Esophagus mucosa (tissue), 1 donor: Measurements from ENCODE around the gene DCPS. TPM values are rescaled to one million over a fixed set of nuclear protein-coding genes. Genes with fewer than 3 reads are reported as not detected.
"Not testable (repeated sequence)": the region's sequence is repeated elsewhere in the genome, so short reads cannot be mapped to it uniquely, and the experiment has no call there.

Experiments
- ATAC-seq: fragments of 200-7000 bp; cut with Tn5 transposase; one replicate; pipeline ENCODE4 v1.9.1; 2020
- total RNA-seq: library from RNA; stranded (reverse); gene quantifications from one replicate; pipeline ENCODE4 v1.2.4, GENCODE V29; 2023
- donor health status: DM: yes; HTN: yes; CAD: no.

DCPS gene
- total RNA-seq, 1 donor from 2014 or later: 17.4 TPM

DNA sequence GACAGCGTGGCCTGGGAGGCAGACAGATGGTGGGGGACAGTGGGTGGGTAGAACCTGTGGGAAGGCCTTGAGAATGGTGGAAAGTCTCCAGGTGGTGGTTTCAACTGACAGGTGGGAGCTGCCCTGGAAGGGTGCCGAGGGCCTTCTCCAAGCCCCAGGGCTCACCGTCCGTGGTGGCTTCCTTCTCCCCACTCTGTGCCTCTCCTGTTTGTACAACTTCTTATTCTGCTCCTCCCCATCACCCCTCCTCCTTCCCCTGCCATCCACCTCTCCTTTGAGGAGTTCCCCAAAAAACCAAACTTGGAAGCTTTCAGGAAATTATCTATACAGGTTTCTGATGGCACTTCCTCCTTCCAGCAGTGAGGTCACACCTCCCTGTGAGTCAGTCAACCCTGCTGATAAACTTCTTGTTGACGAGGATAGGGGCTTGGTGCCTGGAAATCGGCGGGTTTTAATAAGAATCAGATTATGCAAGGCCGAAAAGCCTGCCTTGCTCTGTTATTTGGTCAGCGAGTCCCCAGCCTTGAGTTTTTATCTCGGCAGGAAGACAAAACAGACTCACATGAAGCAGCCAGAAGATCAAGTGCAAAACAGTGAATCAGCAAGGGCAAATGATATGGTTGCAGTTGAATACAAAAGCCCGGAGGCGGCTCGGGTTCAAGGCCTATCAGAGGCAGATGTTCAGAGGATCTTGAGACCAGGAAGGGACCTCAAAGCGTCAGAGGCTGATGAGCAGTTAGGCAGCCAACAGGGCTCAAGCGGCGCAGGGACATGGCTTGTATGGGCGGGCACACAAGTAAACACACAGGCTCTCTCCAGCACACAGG lies 42.1 kb downstream of the DCPS start:
- peak; percentile 37 for ATAC-seq

DNA sequence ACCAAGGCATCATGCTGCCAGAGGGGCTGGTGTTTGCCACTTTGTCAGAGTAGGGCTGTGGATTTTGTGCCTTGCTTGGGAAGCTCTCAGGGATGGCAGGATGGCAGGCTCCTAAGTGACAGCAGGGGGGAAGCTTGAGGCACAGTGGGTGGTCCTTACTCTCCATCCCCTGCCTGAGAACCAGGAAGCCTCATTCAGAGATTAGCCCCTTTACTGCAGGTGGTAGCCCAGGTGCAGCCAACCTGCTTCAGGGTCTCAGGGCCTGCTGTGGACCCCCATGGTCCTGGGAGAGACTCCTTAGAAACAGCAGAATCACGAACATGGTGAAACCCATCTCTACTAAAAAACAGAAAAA lies 42.7 kb downstream of the DCPS start:
- no peak for ATAC-seq

DNA sequence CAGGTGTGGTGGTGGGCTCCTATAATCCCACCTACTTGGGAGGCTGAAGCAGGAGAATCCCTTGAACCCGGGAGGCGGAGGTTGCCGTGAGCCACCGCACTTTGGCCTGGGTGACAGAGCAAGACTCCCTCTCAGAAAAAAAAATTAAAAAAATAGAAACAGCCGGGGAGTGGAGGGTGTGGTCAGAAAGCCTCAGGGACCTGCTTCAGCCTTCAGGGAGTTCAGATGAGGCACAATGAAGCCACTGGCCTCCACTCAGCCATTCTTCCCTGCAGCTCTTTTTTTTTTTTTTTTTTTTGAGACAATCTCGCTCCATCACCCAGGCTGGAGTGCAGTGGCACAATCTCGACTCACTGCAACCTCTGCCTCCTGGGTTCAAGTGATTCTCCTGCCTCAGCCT lies 43.1 kb downstream of the DCPS start:
- ATAC-seq: not testable (repeated sequence)

DNA sequence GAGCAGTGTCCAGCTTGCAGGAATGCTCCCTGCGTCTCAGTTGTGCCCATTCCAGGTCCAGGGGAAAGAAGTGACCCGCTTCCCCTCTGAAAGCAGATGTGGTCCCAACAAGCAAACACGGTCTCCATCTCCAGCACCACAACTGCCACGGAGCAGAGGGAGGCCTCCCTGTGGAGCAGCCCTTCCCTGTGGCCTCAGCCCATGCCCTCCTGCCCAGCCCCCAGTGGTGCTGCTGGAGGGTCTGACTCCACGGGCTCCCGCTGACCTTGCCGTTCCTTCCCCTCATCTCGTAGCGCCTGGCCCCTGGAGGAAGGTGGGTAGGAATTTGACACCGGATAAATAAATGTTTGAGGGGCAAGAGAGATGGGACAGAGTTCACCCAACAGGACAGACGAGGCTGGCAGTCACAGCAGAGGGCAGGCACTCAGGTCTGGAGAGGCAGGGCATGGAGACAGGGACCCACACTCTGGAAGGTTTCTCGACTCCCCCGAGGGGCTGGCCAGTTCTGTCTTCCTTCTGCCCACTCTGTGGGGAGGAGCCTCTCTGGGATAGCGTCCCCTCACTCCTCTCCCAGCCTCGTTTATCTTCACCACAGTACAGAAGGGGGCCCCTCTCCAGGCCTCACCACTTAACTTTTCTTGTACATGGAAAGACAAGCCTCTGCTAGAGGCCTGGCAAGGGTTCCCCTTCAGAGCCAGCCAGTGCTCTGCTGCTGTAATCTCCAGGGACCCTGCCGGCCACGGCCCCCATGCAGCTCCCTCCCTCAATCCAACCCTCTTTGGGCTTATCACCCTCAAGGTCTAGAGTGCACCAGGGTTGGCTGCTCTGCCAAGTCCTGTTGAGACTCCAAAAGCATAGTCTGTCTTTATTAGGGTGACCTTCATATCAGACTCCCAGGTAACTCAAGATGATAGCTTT lies 44.1 kb downstream of the DCPS start:
- no peak for ATAC-seq

DNA sequence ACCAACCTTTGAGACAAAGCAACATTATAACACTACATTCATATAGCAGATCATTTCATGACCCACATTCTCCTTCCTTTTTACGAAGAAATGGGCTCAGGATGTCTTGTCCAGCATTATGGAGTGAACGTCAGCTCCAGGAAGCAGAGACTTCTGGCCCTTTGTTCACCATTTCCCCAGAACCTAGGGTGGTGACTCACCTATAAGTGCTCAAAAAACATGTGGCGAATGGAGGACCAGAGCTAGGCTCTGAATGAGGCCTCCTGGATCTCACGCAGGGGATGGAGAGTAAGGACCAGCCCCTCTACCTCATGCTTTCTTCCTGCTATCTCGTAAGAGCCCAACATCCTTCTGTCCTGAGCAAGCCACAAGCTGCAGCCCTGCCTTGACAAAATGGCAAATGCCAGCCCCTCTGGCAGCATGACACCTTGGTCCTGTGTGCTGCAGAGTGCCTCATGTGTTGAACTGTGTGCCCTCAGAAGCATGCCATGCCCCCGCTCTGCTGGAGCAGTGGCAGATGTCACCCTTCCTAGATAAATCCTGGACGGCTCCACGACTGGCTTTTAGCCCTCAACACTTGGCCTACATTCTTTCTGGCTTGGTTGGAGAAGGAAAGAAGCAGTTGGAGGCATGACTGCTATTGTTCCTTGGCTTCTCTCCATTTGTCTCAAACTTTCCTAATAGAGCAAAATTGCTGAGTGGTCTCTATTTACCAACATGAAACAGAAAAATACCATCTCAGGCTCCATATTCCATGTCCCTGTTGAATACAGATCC lies 45.1 kb downstream of the DCPS start:
- peak; percentile 28 for ATAC-seq

DNA sequence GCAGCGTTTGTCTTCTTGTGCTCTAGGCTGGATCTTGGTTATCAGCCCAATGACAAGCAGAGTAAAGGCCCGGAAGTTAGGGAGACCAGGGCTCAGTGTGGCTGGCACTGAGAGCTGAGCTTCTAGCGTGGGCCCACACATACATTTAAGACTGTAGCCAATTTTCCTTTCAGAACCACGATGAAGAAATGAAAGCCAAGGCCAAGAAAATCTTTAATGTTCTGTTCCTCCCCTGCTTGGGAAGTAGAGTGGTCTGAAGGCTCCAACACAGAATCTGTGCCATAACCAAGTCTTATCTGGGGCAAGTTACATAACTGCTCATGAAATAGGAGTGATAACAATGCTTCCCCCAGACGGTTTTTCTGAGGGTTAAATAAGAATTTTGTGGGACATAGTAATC lies 47.0 kb downstream of the DCPS start:
- no peak for ATAC-seq

DNA sequence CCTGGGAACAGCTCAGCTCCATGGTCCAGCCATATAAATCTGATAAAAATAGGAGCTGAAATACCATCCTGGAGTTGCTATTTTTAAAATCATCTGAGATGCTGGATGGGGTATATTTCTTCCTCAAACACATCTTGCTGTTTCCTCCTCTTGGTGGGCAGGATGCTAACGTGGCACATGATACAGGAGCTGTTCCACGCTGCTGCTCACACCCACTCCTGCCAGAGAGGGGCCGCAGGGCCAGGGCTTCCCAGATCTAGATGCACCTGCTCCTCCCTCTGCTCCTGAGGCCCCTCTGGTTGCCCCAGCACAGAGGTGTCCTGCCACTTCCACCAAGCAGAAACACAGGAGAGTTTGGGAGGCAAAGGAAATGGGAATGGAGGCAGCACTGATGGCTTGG lies 48.3 kb downstream of the DCPS start:
- no peak for ATAC-seq

DNA sequence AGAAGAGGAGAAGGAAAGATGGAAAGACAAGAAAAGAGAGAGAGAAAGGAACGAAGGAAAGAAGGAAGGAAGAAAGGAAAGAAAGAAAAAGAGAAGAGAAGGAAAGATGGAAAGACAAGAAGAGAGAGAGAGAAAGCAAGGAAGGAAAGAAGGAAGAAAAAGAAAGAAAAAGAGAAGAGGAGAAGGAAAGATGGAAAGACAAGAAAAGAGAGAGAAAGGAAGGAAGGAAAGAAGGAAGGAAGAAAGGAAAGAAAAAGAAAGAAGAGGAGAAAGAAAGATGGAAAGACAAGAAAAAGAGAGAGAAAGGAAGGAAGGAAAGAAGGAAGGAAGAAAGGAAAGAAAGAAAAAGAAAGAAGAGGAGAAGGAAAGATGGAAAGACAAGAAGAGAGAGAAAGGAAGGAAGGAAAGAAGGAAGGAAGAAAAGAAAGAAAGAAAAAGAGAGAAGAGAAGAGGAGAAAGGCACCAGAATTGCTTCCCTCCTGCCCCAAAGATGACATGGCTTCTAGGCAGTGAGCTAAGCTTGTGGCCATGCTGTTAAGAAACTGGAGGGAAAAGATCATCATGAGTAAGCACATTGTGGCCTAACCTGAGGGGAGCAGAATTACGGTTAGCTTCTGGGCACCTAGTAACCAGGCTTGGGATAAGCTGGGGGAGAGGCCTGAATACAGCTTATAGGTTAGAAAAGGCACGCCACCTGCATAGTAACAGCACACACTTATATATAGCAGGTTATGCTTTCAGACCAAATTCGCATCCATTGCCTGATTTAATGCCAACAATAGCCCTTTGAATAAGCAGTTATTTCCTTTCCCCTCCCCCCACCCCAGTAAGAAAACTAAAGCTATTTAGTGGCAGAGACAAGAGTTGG lies 49.3 kb downstream of the DCPS start:
- ATAC-seq: peak; percentile 34

DNA sequence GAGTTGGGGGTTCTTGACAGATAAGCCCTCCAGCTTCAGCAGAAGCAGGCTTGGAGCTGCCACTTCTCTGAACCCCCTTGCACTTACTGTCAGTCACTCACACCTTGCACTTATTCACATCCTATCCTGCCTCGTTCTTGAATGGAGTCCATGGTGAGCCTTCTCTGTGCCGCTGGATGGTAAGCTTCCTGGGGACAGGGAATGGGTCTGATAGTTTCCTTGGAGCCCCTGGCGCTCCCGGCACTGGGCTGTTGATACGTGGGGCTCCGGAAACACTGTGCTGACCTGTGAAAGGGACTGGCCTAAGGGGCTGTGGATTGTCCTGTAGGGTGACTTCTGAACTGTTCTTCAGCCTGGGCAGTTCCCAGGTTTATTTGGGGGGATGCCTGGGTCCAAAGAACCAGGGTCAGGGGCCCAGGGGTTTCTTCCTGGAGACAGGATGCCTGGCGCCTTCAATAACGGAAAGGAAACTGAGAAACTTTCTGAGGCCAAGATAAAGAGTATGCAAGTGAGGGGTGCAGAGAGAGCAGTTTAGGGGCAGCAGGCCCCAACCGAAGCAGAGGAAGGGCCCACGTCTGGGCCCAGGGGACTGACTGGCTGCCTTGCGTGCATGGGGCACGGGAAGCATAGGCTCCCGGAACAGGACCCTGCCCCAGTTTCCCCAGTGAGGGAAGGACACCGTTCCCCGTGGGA lies 50.9 kb downstream of the DCPS start:
- ATAC-seq: no peak

DNA sequence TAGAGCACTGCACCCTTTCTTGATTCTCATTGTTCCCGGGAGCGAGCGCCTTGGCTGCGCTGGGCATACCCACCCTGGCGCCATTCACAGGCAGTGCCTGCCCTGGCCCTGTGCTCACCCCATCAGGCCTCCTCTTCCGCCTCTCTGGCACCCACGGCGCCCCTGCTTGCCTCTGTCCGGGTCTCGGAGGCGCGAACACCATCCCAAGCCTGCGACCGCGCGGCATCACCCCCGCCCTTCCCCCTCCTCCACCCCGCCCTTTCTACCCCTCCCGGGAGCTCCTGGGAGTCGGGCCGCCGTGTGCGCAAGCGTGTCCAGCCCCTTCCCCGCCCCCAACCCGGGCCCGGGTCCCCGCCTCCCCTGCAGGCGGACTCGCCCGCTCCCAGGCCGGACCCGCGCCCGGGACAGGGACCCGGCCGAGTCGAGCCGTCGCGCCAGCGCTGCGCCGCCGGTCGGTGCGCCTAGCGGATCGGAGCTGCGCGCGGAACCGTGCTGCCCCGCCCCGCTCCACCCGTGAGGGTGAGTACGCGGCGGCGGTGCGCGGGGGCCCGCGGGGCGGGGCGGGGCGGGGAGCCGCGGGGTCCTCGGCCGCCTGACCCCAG lies 51.6 kb downstream of the DCPS start, which contains the start of gene ST3GAL4:
Gene ST3GAL4, plus strand, starts transcription at position 363 of the 602 bp plus-strand sequence. CDS start 50,470 bp downstream, outside the sequence.
- ATAC-seq: peak; percentile 39

DNA sequence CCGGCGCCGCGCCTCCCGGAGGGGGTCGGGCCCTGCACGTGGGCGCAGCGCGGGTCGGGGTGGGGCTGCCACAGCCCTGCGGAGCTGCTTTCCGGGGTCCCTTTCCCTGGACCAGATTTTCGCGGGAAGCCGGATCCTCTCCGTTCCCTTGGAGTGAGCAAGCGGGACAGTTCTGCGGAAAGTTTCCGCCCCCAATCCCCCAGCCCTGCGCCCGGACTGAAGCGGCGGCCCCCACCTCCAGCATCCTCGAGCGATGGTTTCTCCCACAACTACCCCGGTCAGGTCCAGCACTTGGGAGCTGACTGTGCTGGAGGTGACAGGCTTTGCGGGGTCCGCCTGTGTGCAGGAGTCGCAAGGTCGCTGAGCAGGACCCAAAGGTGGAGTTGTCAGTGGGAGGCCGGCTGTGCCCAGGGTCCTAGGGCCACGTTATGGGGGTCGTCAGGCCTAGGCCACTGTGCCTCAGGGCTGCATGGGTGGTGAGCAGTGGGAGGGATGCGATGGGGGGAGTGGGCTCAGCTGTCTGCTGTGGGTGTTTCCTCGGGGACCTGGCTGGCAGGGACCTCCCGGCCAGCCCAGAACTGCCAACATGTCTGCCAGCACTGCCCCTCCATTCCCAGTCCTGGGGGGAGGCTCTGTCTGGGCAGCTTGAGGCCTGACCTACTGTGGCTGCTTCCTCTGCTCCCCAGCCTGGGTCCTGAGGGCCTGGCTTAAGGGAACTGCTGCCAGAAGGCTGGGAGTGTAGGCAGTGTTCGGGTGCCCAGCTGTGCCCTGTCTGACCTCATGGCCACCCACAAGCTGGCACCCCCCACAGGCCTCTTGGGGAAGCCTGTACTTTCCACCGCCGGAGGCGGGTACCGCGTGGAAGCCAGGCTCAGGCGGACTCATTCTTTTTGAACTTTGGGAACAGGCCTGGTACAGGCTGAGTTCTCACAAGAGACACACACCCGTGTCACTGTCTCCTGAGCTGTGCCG lies 52.4 kb downstream of the DCPS start:
- no peak for ATAC-seq

DNA sequence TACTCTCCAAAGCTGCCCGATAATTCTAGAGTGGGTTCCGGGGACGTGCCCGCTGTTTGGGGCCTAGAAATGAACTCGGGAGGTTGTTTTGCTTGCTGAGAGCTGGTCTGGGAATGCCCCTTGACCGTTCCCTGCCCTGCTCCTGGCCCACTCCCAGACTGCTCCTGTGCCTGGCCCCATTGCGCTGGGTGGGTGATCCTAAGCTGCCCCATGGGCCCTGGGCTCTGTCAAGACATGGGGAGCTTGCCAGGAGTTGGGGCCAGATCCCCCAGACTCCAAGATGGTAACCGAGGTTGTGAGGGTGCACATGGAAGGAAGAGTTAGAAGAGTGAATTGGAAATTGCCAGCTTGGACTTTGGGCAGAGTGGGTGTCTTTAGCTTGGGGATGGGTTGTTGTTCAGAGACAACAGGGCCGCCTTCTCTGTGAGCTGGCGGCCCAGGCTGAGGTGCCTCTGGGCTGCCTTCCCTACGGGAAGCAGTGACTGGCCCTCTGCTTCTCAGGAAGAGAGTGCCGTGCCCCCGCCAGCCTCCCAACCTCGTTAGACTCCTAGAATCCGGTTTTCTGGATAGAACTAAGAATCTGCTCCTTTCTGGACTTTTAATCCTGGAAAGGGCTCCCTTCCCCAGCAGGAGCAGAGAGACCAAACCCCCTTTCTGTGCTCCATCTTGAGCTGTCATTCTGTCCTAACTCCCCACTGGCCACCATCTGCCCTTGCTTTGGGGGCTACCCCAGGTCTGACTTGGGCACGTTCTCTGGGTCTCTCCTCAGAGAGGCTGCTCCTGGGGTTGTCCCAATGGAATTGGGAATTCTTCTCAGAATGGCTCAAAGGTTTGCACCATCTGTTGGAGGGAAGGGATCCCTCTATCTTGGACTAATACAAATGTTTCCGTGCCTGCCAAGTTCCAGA lies 53.4 kb downstream of the DCPS start:
- ATAC-seq: no peak

DNA sequence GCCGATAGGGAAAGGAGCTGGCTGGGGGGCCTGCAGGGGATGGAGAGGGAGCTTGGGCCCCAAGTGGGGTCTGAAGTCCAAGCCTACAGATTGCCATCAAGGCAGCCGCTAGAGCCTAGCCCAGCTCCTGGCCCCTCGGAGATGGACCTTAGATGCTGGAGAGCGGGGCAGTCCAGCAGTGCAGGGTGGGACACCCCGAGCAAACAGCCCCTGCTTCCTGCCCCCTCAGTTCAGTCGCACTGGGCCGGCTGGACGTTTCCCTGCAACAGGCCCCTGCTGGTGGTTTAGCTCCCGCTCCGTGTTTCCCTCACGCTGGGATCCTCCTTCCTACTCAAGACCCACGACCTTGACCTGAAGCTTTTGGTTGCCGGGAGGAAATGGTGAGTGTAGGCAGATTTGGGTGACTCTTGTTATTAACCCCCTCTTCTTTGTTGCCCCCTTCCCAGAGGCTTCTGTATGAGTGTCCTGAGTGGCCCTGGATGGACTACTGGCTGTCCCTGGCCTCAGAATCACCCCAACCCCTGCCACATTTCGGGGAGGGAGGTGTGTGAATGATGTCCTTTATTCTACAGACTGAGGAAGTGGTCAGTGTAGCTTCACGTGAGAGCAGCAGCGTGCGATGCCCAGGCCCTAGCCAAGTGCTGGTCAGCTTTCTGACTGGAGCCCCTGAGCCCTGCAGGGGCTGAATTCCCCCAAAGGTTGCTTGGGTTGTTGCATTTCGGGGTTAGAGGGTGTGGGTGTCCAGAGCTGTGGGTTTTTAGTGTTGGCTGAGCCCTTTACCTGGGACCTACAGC lies 54.3 kb downstream of the DCPS start:
- ATAC-seq: no peak

DNA sequence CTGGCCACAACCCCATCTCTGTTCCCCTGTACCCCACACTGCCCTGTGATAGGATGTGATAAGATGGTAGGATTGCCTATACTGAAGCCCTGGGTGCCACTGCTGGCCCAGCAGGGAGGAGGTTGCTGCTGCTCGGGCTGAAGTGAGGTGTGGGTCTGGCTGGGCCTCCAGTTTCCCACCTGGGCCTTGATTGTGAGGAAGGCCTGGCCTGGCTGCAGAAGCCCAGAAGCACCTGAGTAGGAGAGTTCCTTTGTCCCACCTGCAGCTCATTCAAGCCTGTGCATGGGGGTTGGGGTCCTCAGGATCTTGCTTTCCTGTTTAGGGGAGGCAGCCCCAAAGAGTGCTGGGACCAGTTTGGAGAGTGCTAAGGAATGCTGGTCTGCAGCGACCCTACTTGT lies 54.9 kb downstream of the DCPS start:
- no peak for ATAC-seq

DNA sequence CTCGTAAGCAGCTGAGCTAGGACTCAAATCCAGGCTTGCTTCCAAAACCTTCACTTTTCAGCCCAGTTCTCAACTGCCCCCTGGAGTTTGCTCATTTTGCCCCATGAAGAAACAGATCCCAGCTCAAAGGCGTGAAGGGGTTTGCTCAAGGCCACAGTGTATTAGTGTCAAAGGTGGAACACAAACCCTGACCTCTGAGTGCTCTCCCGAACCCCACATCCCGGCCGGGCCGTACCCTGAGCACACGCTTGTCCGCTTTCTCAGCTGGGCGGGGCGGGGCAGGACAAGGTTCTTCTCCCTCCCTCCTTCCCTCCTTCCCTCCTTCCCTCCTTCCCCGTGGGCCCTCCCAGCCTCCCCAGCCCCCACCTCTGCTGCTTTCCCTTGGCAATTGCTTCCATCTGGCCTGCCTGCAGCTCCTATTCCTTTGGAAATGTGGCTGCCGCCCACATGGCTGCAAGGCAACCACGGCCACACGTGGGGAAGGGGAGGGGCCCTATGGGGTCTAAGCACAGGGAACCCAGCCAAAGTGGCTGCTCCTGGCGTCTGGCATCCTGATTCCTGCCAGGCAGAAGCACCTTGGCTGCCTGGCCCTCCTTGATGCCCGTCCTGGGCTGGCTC lies 55.7 kb downstream of the DCPS start:
- no peak for ATAC-seq

DNA sequence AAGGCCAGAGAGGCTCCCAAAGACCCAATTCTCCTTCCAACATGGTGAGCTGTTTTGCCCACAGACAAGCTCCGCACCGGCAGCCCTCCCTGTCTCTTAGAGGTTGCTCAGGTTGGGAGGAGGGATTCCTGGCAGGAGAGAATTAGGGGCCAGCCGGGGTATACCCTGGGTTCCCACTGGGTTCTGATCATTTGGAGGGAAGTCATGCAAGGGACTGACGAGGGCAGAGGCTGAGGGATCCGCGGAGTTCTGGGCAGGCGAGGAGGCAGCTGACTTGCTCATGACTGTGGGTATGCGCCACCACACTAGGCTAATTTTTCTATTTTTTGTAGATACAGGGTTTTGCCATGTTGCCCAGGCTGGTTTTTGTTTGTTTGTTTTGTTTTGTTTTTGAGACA lies 56.2 kb downstream of the DCPS start:
- ATAC-seq: no peak

DNA sequence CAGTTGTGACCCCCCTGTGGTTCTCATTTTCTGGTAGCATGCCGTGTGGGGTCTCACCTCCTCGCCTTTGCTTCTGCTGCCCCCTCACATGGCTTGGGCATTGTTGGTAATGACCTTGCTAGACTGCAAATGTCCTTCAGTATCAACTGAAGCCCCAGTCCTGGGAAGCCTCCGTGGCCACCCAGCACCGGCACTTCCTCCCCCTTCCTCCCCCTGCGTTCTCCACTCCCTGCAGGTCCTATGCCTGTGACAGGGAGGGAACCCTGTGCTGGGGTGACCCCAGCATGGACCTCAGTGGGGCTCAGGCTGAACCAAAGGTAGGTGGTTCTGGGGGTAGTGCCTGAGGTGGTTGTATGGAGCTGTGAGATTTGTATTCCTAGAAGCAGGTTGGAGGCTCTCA lies 57.5 kb downstream of the DCPS start:
- ATAC-seq: no peak
